ENCODE results near the gene CERS2.

Gene CERS2

GRCh38 chr1:150974580-150975478 is at the start of gene CERS2:
TSS of gene CERS2 (minus strand) at chr1:150974835. CDS start at chr1:150969090, 5,745 bp downstream.
- peak; percentile 28 for DNase-seq

GRCh38 chr1:151013518-151013917 is 38.9 kb upstream of the CERS2 start:
- no peak for DNase-seq

- no peak for DNase-seq
Measured at GRCh38 chr1:151012684-151013471, 38.2 kb upstream of the CERS2 start.

GRCh38 chr1:151011154-151011850 is 36.7 kb upstream of the CERS2 start:
- DNase-seq, result no peak

GRCh38 chr1:151010346-151010726 is 35.7 kb upstream of the CERS2 start:
- no peak for DNase-seq

- DNase-seq, result no peak
Measured at GRCh38 chr1:151009674-151010345, 35.2 kb upstream of the CERS2 start.

GRCh38 chr1:151009206-151009587 is 34.6 kb upstream of the CERS2 start:
- DNase-seq, result no peak

- DNase-seq, result peak; percentile 89
Measured at GRCh38 chr1:151008244-151009205, 33.9 kb upstream of the CERS2 start, which contains the start of gene PRUNE1. TSS of gene PRUNE1 (plus strand) at chr1:151008449. CDS start at chr1:151008633, 184 bp downstream.

GRCh38 chr1:151007853-151008243 is 33.2 kb upstream of the CERS2 start:
- DNase-seq, result no peak

- peak; percentile 73 for DNase-seq
Measured at GRCh38 chr1:151006327-151007052, 31.9 kb upstream of the CERS2 start, which contains the start of gene MINDY1. TSS of gene MINDY1 (minus strand) at chr1:151006902. CDS start at chr1:151002617, 4,285 bp downstream.

- no peak for DNase-seq
Measured at GRCh38 chr1:151005729-151006319, 31.2 kb upstream of the CERS2 start.

- no peak for DNase-seq
Measured at GRCh38 chr1:151003180-151003579, 28.5 kb upstream of the CERS2 start.

- DNase-seq, result no peak
Measured at GRCh38 chr1:151002611-151003010, 28.0 kb upstream of the CERS2 start.

GRCh38 chr1:151002051-151002450 is 27.4 kb upstream of the CERS2 start:
- DNase-seq, result no peak

- DNase-seq, result no peak
Measured at GRCh38 chr1:151001602-151002001, 27.0 kb upstream of the CERS2 start.

GRCh38 chr1:151000408-151000807 is 25.8 kb upstream of the CERS2 start:
- DNase-seq, result no peak

GRCh38 chr1:150999926-151000325 is 25.3 kb upstream of the CERS2 start:
- DNase-seq, result no peak

- no peak for DNase-seq
Measured at GRCh38 chr1:150999051-150999674, 24.5 kb upstream of the CERS2 start.

GRCh38 chr1:150997949-150998348 is 23.3 kb upstream of the CERS2 start:
- DNase-seq, result no peak

Data from NCI-H446 treated with DMSO at 0.1 percent for 48 hours (cell line).